Heart left ventricle (tissue), 13 donors: ENCODE data around the gene VSTM2L.

Experiments
- CTCF ChIP-seq, 12 donors: fragments of 200-600 bp; sonication (generic) in 4 of 12; IDR thresholded peaks; one replicate each; pipeline versions ENCODE4 v1.5.0 to v1.8.0; 2018 to 2022; ENCODE audit warnings: antibody characterized with exemption in 12 of 12, mild to moderate bottlenecking in 5 of 12
- POLR2A ChIP-seq, 2 donors: fragments of 450-650 bp; IDR thresholded peaks; one replicate each; pipeline ENCODE4 v1.6.1; 2017; ENCODE audit warnings: antibody characterized with exemption in 2 of 2, mild to moderate bottlenecking in 2 of 2, moderate library complexity in 2 of 2
- donor health status: ischemic (EF 13 %, LVEDD 7.1; RV severe dilation, severe dysfunction).
- donor health status: DM: no; HTN: yes; CAD: no.
- donor health status: DM: no; HTN: no; CAD: no.
- donor health status: ischemic (EF 25% LVEDD 6.9; RV normal size, moderate dysfunction).
- donor health status: ischemic (EF 25% LVEDD 5.7; RV mildly dilated, moderate dysfunction).
- donor health status: ischemic (EF 35%, LVEDD 5.7; RV mildly dilated, moderate dysfunction).
- donor health status: nonischemic (EF 11% LVEDD 7.7; RV severe dilation, severe dysfunction).
- donor health status: DM: yes; HTN: yes; CAD: no.
- donor health status: PGD.
- donor health status: ischemic (EF 29% LVEDD 5.4; RV normal size, mild dysfunction).
- donor health status: nonischemic (EF 23%, LVEDD 6.1; RV moderate dilation, normal function).

- no peak for TF ChIP-seq CTCF (IDR thresholded peaks at IDR 0.05)
- TF ChIP-seq POLR2A (IDR thresholded peaks at IDR 0.05): no peak
Observed at GRCh38 chr20:37937686-37938085, 34.8 kb downstream of the VSTM2L start.
